GM12875 (cell line): ENCODE results near the gene MINK1.

Source experiments
- H3K4me3 ChIP-seq: one replicate; pipeline ENCODE4 v1.5.1; 2011; ENCODE audit warnings: low read depth, low read length, control low read depth
- CTCF ChIP-seq: IDR thresholded peaks from 2 replicates; pipeline ENCODE4 v1.5.1; 2011; ENCODE audit warnings: low read depth, mild to moderate bottlenecking, control low read depth, inconsistent platforms, low read length, moderate library complexity, borderline replicate concordance; ENCODE audit not compliant: insufficient read depth

Gene MINK1

GRCh38 chr17:4938688-4939545, 105.8 kb downstream of the MINK1 start:
- H3K4me3 ChIP-seq: peak overlapping the region; percentile 99
- TF ChIP-seq CTCF: no peak

- no peak for TF ChIP-seq CTCF
- H3K4me3 ChIP-seq: peak overlapping the region; percentile 99
These were observed 106.3 kb downstream of the MINK1 start for GRCh38 chr17:4939546-4939795.

DNA sequence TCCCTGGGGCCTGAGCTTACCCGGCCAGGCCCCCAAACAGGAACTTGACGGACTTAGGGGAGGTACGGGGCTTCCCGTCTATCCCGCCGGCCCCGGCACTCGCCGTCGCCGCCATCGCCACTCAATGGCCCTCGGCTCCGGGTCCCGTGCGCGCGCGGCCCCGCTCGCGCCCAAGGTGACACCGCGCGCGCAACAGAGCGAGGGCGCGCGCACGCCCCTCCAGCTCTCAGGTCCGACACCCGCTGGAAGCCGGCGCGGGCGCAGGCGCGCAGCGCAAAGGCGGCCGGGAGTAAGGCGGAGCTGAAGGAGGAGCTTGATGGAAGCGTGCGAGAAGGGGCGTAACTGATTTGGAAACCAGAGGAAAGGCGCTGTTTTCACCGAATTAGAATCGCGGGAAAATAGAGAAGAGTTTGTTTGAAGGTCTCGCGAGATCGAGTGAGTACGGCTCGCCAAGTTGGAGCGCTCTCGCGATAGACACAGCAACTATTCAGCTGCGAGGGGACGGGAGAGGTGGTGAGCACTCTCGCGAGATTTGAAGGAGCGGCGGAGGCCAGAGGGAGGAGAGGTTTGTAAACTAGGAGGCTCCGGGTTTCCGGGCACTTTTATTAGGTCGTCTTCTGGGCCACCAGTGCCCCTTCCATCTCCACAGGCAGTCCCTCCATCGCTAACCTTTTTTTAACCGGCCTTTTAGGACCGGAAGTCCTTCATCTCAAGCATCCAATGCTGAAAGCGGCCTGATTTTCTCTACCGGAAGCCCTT, 106.8 kb downstream of the MINK1 start, which contains the start of the genes RNF167 and SLC25A11:
Gene RNF167, plus strand, starts transcription at position 473 of the 759 bp plus-strand sequence. CDS start 642 bp downstream, outside the sequence.
Gene SLC25A11, minus strand, starts transcription at position 251 of the 759 bp plus-strand sequence. Its CDS starts 136 bp downstream, at position 115.
- TF ChIP-seq CTCF: no peak
- H3K4me3 ChIP-seq: peak within 1 kb of the TSS; percentile 99

DNA sequence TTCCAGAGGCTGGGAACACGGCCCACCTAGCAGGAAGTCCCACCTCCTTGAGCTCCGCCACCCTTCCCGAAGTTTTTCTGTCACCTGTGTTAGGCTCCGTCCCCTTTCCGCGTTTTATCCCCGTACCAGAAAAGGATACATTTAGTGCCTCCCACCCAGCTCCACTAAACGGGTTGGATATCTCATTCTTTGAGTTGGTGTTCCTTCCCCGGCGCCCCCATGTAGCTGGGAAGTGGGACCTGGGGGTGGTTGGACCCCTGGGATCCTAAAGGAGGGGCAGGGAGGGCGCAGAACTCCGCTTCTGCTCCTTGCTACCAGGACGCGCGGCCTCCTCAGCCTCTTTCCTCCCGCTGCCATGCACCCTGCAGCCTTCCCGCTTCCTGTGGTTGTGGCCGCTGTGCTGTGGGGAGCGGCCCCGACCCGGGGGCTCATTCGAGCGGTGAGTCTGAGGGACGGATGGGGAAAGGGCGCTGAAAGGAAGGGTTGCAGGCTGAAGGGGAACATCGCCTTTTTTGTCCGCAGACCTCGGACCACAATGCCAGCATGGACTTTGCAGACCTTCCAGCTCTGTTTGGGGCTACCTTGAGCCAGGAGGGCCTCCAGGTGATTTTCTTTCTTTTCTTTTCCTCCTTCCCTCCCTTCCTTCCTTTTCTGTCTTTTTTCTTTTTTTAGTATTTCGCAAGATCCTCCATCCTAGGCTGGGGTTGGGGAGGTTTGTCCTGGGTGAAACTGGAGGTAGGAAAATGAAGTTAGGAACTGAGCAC, 107.6 kb downstream of the MINK1 start:
- peak overlapping the region; percentile 92 for H3K4me3 ChIP-seq
- TF ChIP-seq CTCF: no peak

GRCh38 chr17:4941319-4941610, 108.1 kb downstream of the MINK1 start:
- TF ChIP-seq CTCF: no peak

GRCh38 chr17:4942760-4943508, 109.8 kb downstream of the MINK1 start:
- no peak overlapping the region for H3K4me3 ChIP-seq
- TF ChIP-seq CTCF: no peak

More at GRCh38 chr17:4941319-4941610, 108.1 kb downstream of the MINK1 start:
- H3K4me3 ChIP-seq: peak overlapping the region; percentile 92
